Mesenchymal stem cell (in vitro differentiated cells and primary cell): ENCODE results near the gene PAPLN.

Source experiments
- DNase-seq: peaks from one replicate; pipeline ENCODE4 v3.0.0-alpha.2; 2013
- H2AFZ ChIP-seq: one replicate; pipeline ENCODE4 v1.6.1; 2013; ENCODE audit warnings: low read depth, mild to moderate bottlenecking, control low read depth, inconsistent platforms, low read length, moderate library complexity
- H2AK5ac ChIP-seq: 2 replicates; pipeline ENCODE4 v1.6.1; 2013; ENCODE audit warnings: low read length, moderate library complexity, mild to moderate bottlenecking, inconsistent platforms; ENCODE audit not compliant: severe bottlenecking
- H2BK120ac ChIP-seq: one replicate; pipeline ENCODE4 v1.6.1; 2013; ENCODE audit warnings: low read depth, mild to moderate bottlenecking, inconsistent platforms, low read length, moderate library complexity
- H2BK12ac ChIP-seq, 2 experiments: one replicate each; pipeline ENCODE4 v1.6.1; 2013; ENCODE audit warnings: inconsistent platforms in 2 of 2, low read length in 2 of 2, mild to moderate bottlenecking in 2 of 2, moderate library complexity in 2 of 2, control low read depth in 1 of 2
- H2BK15ac ChIP-seq: one replicate; pipeline ENCODE4 v1.6.1; 2013; ENCODE audit warnings: mild to moderate bottlenecking, low read depth, inconsistent platforms; ENCODE audit not compliant: poor library complexity, severe bottlenecking
- H2BK5ac ChIP-seq: 2 replicates; pipeline ENCODE4 v1.6.1; 2013; ENCODE audit warnings: low read depth, mild to moderate bottlenecking, low read length, control low read depth, inconsistent platforms; ENCODE audit not compliant: poor library complexity, severe bottlenecking
- H3K14ac ChIP-seq, 2 experiments: one replicate each; pipeline ENCODE4 v1.6.1; 2013; ENCODE audit warnings: inconsistent platforms in 2 of 2, low read length in 2 of 2, control low read depth in 1 of 2, mild to moderate bottlenecking in 1 of 2, moderate library complexity in 1 of 2
- H3K18ac ChIP-seq, 2 experiments: one replicate each; pipeline ENCODE4 v1.6.1; 2013; ENCODE audit warnings: inconsistent platforms in 2 of 2, low read length in 2 of 2, control low read depth in 1 of 2, low read depth in 1 of 2, mild to moderate bottlenecking in 1 of 2
- H3K23ac ChIP-seq, 2 experiments: one replicate each; pipeline ENCODE4 v1.6.1; 2013; ENCODE audit warnings: inconsistent platforms in 2 of 2, low read length in 2 of 2, mild to moderate bottlenecking in 2 of 2, moderate library complexity in 2 of 2, control low read depth in 1 of 2
- H3K27ac ChIP-seq: 2 replicates; pipeline ENCODE4 v1.5.1; 2013; ENCODE audit warnings: mild to moderate bottlenecking, moderate library complexity, low read length, control low read depth, inconsistent platforms; ENCODE audit not compliant: poor library complexity, severe bottlenecking
- H3K27me3 ChIP-seq, 2 experiments: 2 replicates each; pipeline versions ENCODE4 v1.6.1 to v1.7.0; 2013; ENCODE audit warnings: low read length in 2 of 2, mild to moderate bottlenecking in 2 of 2, moderate library complexity in 2 of 2, control low read depth in 1 of 2, inconsistent platforms in 1 of 2; ENCODE audit not compliant: control insufficient read depth in 1 of 2, insufficient read depth in 1 of 2
- H3K36me3 ChIP-seq, 2 experiments: 2 replicates each; pipeline versions ENCODE4 v1.6.1 to v1.7.0; 2013; ENCODE audit warnings: low read length in 2 of 2, control low read depth in 1 of 2, inconsistent platforms in 1 of 2, low read depth in 1 of 2, mild to moderate bottlenecking in 1 of 2; ENCODE audit not compliant: insufficient read depth in 2 of 2, control insufficient read depth in 1 of 2
- H3K4ac ChIP-seq, 2 experiments: one replicate each; pipeline ENCODE4 v1.6.1; 2013; ENCODE audit warnings: inconsistent platforms in 2 of 2, low read length in 2 of 2, mild to moderate bottlenecking in 2 of 2, moderate library complexity in 2 of 2, control low read depth in 1 of 2, low read depth in 1 of 2
- H3K4me1 ChIP-seq: 2 replicates; pipeline ENCODE4 v1.6.1; 2013; ENCODE audit warnings: low read depth, low read length, control low read depth; ENCODE audit not compliant: control insufficient read depth, insufficient read depth
- H3K4me2 ChIP-seq: 2 replicates; pipeline ENCODE4 v1.6.1; 2013; ENCODE audit warnings: low read length, mild to moderate bottlenecking, inconsistent platforms; ENCODE audit not compliant: poor library complexity, severe bottlenecking
- H3K4me3 ChIP-seq, 2 experiments: 2 replicates each; pipeline versions ENCODE4 v1.5.1 to v1.7.0; 2013; ENCODE audit warnings: low read length in 2 of 2, mild to moderate bottlenecking in 2 of 2, control low read depth in 1 of 2, low read depth in 1 of 2; ENCODE audit not compliant: insufficient read depth in 1 of 2
- H3K79me1 ChIP-seq: replicated peaks from 2 replicates; pipeline ENCODE4 v1.6.1; 2013; ENCODE audit warnings: mild to moderate bottlenecking, control low read depth, low read length, inconsistent platforms; ENCODE audit not compliant: poor library complexity, severe bottlenecking
- H3K9ac ChIP-seq: 2 replicates; pipeline ENCODE4 v1.7.0; 2013; ENCODE audit warnings: mild to moderate bottlenecking, low read length, moderate library complexity
- H3K9me3 ChIP-seq: 2 replicates; pipeline ENCODE4 v1.7.0; 2013; ENCODE audit warnings: mild to moderate bottlenecking, low read length; ENCODE audit not compliant: control insufficient read depth
- H4K8ac ChIP-seq: one replicate; pipeline ENCODE4 v1.6.1; 2013; ENCODE audit warnings: inconsistent platforms, mild to moderate bottlenecking, low read length, moderate library complexity
- H4K91ac ChIP-seq: one replicate; pipeline ENCODE4 v1.6.1; 2013; ENCODE audit warnings: mild to moderate bottlenecking, low read length, inconsistent platforms
- WGBS: methylation state at CpG from one replicate; pipeline ENCODE4 v1.1.7; 2013; ENCODE audit warnings: mixed read lengths; 5-methylcytosine and 5-hydroxymethylcytosine counted together

PAPLN gene

GRCh38 chr14:73248108-73248868 lies 11.0 kb downstream of the PAPLN start:
- H3K9ac ChIP-seq = peak overlapping the region; percentile 77
- H3K79me1 ChIP-seq = peaks cover 17% of the 10 kb centered on the region
- no peak for DNase-seq
- peaks cover 0 to 52% of the 10 kb centered on the region in 2 experiments for H3K36me3 ChIP-seq
- H3K4me2 ChIP-seq = no peak overlapping the region
- WGBS = 77% methylated on average over 9 of the region's 9 CpGs
- no peak overlapping the region for H2BK5ac ChIP-seq
- no peaks in the 10 kb centered on the region for H3K9me3 ChIP-seq
- no peak overlapping the region for H4K8ac ChIP-seq
- peak overlapping the region; percentile 50 for H3K27ac ChIP-seq
- no peak overlapping the region for H2AFZ ChIP-seq
- no peak overlapping the region for H2BK15ac ChIP-seq
- no peak overlapping the region for H4K91ac ChIP-seq
- peaks cover 0 to 2% of the 10 kb centered on the region in 2 experiments for H3K27me3 ChIP-seq
- H3K4ac ChIP-seq = no peak overlapping the region
- H3K4me1 ChIP-seq = peaks cover 45% of the 10 kb centered on the region
- no peak overlapping the region for H3K18ac ChIP-seq
- H3K4me3 ChIP-seq = no peak overlapping the region
- no peak overlapping the region for H2BK120ac ChIP-seq
- H3K14ac ChIP-seq = peak overlapping the region in 1 of 2 experiments; percentile 50
- no peak overlapping the region for H2BK12ac ChIP-seq
- no peak overlapping the region for H3K23ac ChIP-seq
- H2AK5ac ChIP-seq = no peak overlapping the region

- no peaks in the 10 kb centered on the region for H3K9me3 ChIP-seq
- peaks cover 15% of the 10 kb centered on the region for H3K79me1 ChIP-seq
- no peak overlapping the region for H3K4me2 ChIP-seq
- H3K27me3 ChIP-seq = peaks cover 0 to 2% of the 10 kb centered on the region in 2 experiments
- H3K4me3 ChIP-seq = no peak overlapping the region
- no peak overlapping the region for H3K14ac ChIP-seq
- H2BK15ac ChIP-seq = no peak overlapping the region
- DNase-seq = no peak
- no peak overlapping the region for H2BK12ac ChIP-seq
- H4K91ac ChIP-seq = no peak overlapping the region
- H3K36me3 ChIP-seq = peaks cover 0 to 60% of the 10 kb centered on the region in 2 experiments
- peak overlapping the region; percentile 50 for H3K27ac ChIP-seq
- WGBS = 100% methylated on average over 1 of the region's 1 CpG
- H3K9ac ChIP-seq = peak overlapping the region; percentile 77
- H3K18ac ChIP-seq = no peak overlapping the region
- H4K8ac ChIP-seq = no peak overlapping the region
- H2AK5ac ChIP-seq = no peak overlapping the region
- H3K4ac ChIP-seq = no peak overlapping the region
- H2BK5ac ChIP-seq = no peak overlapping the region
- peaks cover 49% of the 10 kb centered on the region for H3K4me1 ChIP-seq
- H2AFZ ChIP-seq = no peak overlapping the region
- no peak overlapping the region for H3K23ac ChIP-seq
- H2BK120ac ChIP-seq = no peak overlapping the region
Measured at GRCh38 chr14:73249108-73249507, 11.8 kb downstream of the PAPLN start.

GRCh38 chr14:73249564-73250316 lies 12.4 kb downstream of the PAPLN start:
- Histone ChIP-seq H2BK120ac (no peak overlapping the region), H3K4me1 (peaks cover 47% of the 10 kb centered on the region), H3K4me3 (no peak overlapping the region), H3K14ac (no peak overlapping the region), H2BK15ac (no peak overlapping the region), H3K9ac (no peak overlapping the region), H3K79me1 (peaks cover 9% of the 10 kb centered on the region), H3K23ac (no peak overlapping the region), H3K4ac (no peak overlapping the region), H3K4me2 (no peak overlapping the region), H2AFZ (no peak overlapping the region), H4K91ac (no peak overlapping the region), H3K27ac (no peak overlapping the region), H3K18ac (no peak overlapping the region), H3K36me3 (peaks cover 0 to 63% of the 10 kb centered on the region in 2 experiments), H2AK5ac (no peak overlapping the region), H4K8ac (no peak overlapping the region), H3K27me3 (peaks cover 0 to 2% of the 10 kb centered on the region in 2 experiments), H2BK12ac (no peak overlapping the region), H2BK5ac (no peak overlapping the region), H3K9me3 (no peaks in the 10 kb centered on the region)
- WGBS = 85% methylated on average over 9 of the region's 13 CpGs
- DNase-seq = no peak

- Histone ChIP-seq H2AK5ac (no peak overlapping the region), H2BK12ac (no peak overlapping the region), H3K9ac (no peak overlapping the region), H3K4me3 (no peak overlapping the region), H3K4me2 (no peak overlapping the region), H3K14ac (no peak overlapping the region), H3K4ac (no peak overlapping the region), H2BK5ac (no peak overlapping the region), H4K91ac (no peak overlapping the region), H3K79me1 (peaks cover 9% of the 10 kb centered on the region), H2AFZ (no peak overlapping the region), H3K27me3 (no peaks in the 10 kb centered on the region), H4K8ac (no peak overlapping the region), H2BK15ac (no peak overlapping the region), H3K18ac (no peak overlapping the region), H3K4me1 (peaks cover 41% of the 10 kb centered on the region), H3K9me3 (no peaks in the 10 kb centered on the region), H3K23ac (no peak overlapping the region), H3K36me3 (peaks cover 3 to 63% of the 10 kb centered on the region in 2 experiments), H3K27ac (no peak overlapping the region), H2BK120ac (no peak overlapping the region)
- DNase-seq = no peak
- WGBS = 90% methylated on average over 11 of the region's 11 CpGs
Measured at GRCh38 chr14:73250317-73250713, 13.0 kb downstream of the PAPLN start.
